Measurements from ENCODE around the gene ACSS2.

ACSS2 gene

GRCh38 chr20:34915749-34916455 is 39.5 kb downstream of the ACSS2 start:
- DNase-seq: no peak

DNA sequence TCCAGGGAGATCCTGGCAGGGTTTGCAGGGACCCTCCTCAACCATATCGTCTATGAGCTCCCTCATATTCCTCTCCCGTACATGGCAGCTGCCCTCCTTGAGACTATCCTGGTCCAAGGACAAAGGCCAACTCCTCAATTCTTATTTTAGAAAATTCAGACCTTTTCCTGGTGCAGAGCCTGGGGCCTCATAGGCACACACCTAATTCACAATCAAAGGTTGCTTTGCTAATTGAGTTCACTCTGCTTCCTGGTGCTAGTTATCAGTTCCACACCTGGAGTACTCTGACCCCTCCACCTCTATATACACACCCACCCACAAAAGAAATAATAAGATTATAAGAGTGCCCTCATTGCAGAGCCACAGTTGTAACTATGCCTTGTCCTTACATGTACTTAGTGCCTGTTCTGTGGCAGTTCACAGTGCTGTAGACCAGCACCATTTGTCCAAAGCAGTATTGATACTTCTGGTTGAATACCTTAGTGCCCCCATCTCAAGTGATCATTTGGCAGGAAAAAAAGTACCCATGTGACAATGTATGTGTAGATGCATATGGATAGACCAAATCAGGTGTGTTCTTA is 40.5 kb downstream of the ACSS2 start:
- DNase-seq: no peak

DNA sequence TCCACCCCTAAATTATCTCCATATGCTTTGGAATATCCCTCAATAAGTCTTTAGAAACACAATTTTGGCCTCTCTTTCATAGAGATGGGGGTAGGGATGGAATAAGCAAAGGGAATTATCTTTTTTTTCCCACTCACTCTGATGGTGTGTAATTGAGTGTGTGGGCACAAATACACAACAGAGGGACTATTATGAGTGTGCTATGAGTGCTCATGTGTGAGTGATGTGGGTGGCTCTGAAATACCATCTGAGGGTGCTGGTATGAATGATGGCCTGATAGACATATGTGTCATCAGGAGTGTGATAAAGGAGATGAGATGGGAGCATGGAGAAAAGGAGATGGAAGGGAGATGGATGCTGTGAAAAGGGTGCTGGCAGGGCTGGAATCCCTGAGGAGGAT is 43.6 kb downstream of the ACSS2 start:
- DNase-seq: no peak

DNA sequence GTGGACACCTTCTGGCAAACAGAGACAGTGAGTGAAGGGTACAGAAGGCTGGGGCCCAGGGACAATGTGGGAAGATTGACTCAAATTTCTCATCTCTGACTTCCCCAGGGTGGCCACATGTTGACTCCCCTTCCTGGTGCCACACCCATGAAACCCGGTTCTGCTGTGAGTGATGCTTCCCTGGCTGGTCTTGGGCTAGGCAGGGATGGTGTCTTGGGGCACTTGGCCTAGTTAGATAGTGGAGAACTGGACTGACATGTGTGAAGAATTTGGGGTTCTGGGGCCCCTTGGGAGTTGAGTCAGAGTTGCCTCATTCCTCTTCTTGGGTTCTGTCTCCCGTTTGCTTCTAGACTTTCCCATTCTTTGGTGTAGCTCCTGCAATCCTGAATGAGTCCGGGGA is 45.0 kb downstream of the ACSS2 start:
- DNase-seq: no peak

DNA sequence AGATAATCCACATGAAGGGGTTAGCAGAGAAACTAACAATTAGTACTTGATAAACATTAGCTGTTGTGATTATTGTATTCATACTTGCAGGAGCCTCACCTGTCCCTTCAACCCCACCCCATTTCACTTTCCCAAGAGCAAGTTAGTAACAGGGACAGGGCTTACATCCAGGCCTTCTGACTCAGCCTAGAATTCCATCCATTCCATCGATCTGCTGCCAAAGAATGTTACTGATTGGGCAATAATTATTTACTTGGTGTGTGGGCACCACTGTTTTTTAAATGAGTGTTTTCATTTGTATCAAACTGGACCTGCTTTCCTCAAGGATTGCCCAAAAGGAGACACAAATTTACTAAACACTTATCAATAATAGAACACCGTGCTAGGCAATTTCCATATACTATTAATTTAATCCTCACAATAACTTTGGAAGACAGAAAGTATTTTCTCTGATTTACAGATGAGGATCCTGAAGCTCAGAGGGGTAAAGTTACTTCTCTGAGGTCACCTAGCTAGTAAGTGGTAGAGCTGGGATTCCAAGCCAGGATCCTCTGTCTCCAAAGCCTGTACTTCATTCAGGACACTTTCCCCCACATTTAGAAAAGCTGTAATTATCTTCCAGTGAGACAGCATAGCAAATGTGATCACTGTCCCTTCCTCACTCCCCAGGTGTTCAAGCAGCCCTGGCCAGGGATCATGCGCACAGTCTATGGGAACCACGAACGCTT is 46.4 kb downstream of the ACSS2 start:
- no peak for DNase-seq

DNA sequence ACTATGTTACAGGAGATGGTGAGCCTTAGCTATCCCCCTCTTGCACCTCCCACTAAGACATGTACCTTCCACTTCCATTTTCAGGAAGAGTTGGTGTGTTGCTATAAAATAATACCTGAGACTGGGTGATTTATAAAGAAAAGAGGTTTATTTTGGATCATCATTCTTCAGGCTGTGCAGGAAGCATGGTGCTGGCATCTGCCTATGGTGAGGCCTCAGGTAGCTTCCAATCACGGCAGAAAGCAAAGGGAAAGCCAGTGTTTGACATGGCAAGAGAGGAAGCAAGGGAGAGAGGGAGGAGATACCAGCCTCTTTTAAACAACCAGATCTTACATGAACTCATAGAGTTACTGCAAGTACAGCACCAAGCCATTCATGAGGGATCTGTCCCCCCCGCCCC is 47.0 kb downstream of the ACSS2 start:
- DNase-seq: no peak

DNA sequence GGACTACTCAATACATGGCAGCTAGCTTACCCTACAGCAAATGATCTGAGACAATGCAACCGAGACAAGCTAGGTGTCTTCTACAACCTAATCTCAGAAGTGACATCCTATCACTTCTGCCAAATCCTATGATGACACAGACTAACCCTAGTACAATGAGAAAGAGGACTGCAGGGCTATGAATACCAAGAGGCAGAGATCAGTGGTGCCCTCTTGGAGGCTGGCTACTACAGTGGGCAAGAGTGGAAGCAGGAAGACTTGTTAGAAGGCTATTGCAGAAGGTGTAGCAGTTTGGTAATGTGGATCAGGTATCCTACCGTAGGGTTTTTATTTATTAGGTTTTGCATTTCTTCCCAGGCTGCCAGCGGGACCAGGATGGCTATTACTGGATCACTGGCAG is 48.9 kb downstream of the ACSS2 start:
- DNase-seq: no peak

DNA sequence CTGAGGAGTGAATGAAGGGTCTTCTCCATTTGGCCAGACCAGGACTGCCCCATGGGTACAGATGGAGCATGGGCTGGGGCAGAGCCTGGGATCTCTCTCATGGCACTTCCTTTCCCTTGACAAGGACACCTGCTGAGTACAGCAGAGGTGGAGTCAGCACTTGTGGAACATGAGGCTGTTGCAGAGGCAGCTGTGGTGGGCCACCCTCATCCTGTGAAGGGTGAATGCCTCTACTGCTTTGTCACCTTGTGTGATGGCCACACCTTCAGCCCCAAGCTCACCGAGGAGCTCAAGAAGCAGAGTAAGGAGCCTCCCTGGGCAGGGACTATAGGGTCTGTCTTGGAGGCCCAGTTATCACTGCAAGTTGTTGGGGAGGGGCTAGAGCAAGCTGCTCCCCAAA is 49.6 kb downstream of the ACSS2 start:
- no peak for DNase-seq

DNA sequence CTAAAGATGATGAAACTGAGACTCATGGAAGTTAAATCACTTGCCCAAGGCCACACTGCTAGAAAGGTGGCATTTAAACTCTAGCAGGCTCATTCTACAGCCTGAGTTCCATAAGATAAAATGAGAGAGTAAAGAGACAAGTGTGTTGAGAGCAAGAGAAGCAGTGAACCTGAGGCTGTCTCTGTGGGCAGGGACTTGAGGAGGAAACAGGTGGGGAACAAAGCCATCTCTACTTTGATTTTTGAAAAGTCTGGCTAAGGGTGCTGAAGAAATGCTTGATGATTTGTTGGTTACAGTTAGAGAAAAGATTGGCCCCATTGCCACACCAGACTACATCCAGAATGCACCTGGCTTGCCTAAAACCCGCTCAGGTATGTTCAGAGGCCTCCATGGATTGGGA is 50.2 kb downstream of the ACSS2 start:
- no peak for DNase-seq

GRCh38 chr20:34927736-34928135 is 51.3 kb downstream of the ACSS2 start:
- DNase-seq: no peak

DNA sequence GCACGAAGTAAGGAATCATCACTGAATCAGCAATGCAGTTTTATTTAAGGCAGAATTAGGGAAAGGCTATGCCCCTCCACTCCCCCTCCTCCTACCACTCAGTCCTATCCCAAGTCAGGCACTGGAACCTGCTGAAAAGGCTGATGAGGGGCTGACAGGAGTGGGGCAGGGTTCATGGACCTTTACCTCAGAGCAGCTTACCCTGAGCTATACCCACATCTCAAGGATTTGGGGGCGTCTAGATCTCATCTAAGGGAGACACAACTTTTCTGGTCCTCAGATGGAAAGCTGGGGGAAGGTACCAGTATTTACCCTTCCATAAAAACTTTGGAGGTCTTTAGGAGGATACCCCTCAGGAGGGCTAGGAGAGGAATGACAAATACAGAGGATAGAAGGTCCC is 52.0 kb downstream of the ACSS2 start:
- DNase-seq: no peak

DNA sequence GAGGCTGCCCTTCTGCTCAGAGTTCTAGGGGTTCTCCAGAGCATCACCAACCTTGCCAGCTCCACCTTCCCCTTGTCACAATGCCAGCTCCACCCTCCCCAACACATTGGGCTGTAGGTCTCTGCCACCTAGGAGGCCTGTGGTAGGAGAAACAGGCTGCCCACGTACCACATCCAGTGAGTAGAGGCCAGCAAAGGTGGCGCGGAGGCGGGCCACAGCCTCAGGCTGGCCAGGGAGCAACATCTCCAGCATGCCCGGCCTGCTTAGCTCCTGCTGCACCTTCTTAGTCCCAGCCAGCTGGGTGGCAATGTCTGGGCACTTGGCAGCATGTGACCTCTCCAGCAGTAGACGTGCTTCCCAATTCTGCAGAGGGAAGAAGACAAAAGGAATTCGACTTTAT is 55.4 kb downstream of the ACSS2 start:
- no peak for DNase-seq

DNA sequence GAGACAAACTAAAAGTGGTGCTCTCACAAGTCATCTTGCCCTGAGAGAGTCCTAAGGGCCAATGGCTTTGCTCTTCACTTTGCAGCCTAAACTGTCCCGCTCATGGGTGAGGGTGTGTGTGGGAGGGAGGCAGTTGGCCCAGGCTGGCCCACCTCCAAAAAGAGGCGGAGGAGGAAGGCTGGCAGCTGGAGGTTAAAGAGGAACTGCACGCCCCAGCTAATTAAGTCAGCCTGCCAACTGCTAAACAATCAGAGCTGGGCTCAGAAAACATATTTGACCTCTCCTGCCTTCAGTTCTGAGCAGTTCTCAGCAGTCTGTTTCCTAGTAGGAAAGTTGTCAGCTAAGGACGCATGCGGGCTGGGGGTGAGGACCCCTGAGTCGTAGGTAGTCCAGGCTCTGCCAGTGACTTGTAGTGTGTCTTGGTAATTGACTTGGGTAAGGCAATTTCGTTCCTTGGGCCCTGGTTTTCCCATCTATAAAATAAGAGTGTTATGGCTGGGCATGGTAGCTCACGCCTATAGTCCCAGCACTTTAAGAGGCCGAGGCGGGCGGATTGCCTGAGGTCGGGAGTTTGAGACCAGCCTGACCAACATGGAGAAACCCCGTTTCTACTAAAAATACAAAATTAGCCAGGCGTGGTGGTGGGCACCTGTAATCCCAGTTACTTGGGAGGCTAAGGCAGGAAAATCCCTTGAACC is 62.2 kb downstream of the ACSS2 start:
- no peak for DNase-seq

GRCh38 chr20:34940081-34940481 is 63.7 kb downstream of the ACSS2 start:
- no peak for DNase-seq

- no peak for DNase-seq
These were observed 64.8 kb downstream of the ACSS2 start for GRCh38 chr20:34941226-34941625.

- no peak for DNase-seq
These were observed 65.9 kb downstream of the ACSS2 start for GRCh38 chr20:34942301-34942700.

GRCh38 chr20:34943808-34944567 is 67.6 kb downstream of the ACSS2 start:
- DNase-seq: no peak

DNA sequence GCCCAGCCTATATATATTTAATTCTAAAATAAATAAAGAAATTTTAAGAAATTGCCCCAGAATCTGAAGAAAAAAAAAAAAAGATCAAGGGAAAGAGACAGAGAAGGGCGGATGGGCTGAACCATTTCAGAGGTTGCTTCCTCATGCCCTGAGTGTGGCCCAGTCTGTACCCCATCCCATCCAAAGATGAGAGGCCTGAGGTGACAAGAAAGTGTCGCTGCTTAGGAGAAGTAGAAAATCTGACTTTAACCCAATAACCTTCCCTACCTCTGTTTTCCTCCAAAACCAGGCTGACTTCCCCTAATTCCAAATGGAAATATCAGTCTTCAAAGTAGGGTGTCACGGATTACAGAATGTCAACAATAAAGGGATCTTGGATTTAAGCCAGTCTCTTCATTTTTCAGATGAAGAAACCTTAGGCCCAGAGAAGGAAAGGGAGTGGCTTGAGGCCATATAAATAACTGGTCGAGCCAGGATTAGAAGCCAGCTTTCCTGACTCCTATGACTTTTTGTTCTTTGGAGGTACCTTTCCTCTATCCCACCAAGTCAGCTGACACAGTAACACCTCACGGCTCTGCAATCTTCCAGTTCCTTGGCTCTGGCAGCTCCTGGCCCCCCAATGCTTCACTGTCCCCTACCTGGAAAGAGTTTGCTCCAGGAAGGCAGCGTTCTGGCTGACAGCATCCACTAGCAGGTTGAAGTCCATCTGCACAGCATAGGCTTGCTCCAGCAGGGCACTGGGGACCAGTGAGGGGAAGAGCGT is 69.1 kb downstream of the ACSS2 start:
- no peak for DNase-seq

DNA sequence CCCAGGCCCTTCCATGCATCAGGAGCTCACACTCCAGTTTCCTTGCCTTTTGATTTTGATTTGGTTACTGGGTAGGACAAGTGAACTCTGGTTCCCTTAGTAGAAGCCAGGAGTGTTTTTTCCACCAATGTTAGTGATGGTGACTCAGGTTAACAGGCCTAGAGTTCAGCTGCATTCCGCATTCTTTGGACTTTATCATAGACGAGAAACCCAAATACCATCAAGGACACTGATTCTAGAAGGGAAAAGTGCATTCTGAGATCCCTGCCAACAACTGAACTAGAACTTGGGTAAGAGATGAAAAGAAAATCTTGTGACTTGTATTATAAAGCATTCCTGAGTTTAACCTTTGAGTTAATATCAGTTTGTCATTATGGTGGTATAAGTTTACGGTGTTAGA is 70.2 kb downstream of the ACSS2 start:
- DNase-seq: no peak

DNA sequence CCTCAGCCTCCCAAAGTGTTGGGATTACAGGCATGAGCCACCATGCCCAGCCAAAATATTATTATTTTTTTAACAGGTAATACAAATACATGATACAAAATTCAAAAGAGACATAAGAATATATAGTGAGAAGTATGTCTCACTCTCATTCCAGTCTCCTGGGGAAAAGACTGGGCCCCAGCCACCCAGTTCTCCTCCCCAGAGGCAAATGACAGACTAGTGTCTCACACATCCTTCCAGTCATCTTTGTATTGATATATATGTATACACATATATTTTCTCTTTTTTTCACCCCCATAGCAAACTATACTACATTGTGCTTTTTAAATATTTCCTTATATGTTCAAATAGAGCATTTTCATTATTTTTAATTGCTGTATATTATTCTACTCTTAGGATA is 70.9 kb downstream of the ACSS2 start:
- DNase-seq: no peak

DNA sequence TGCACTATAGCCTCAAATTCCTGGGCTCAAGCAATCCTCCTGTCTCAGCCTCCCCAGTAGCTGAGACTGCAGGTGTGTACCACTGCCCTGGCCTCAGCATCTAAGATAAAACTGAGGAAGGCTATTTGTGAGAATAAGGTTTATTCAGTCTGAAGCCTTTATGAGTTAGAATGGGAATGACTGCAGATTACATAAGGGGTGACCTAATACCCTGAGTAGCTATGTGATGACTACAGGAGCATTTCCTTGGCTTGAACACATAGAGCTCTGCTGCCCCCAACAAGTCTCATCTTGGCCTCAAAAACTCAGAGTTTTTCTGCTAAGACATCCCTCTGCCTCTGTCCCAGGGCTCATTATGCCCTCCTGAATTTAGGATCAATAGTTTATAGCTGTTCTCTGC is 71.6 kb downstream of the ACSS2 start:
- DNase-seq: no peak

DNA sequence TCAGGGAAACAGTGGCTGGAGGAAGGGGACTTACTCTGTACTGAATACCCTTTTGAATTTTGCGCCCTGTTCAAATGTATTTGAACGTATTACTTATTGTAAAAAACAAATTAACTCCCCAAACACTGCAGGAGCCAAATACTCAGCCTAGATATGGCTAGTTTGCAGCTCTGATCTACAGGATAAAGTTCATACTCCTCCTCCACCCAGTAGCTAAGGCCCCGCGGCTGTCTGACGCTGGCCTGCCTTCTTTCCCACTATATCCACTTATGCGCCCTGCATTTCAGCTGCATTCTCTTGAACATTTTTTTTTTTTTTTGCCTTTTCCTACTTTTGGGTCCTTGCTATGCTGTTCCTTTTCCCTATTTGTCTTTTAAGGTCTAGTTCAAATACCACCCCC is 72.7 kb downstream of the ACSS2 start:
- no peak for DNase-seq
